ENCODE measurements around the gene ABCE1.
A peak's percentile ranks its signal among the peaks of the same experiment; 100 is the strongest.
"Not testable (repeated sequence)": the region's sequence is repeated elsewhere in the genome, so short reads cannot be mapped to it uniquely, and the experiment has no call there.

The ABCE1 gene

GRCh38 chr4:145103496-145103895 is 5.4 kb downstream of the ABCE1 start:
- DNase-seq, result no peak

- DNase-seq, result no peak
Measured at GRCh38 chr4:145107126-145107525, 9.0 kb downstream of the ABCE1 start.

DNA sequence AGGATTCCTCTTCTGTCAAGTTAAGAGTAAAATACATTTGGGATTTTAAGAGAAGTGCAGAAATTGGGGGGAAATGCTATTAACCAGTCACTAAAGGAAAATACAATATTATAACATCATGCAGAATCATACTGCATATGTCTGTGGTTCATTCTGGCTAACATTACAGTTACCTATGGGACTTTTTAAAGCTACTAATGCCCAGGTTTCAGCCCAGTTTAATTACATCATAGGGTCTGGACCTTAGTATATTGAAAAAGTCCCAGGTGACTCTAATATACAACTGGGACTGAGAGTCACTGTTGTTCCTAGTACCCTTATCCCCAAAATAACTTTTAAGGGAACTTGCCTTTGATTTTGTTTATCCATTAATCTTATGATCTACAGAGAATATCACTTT is 10.0 kb downstream of the ABCE1 start:
- no peak for DNase-seq

DNA sequence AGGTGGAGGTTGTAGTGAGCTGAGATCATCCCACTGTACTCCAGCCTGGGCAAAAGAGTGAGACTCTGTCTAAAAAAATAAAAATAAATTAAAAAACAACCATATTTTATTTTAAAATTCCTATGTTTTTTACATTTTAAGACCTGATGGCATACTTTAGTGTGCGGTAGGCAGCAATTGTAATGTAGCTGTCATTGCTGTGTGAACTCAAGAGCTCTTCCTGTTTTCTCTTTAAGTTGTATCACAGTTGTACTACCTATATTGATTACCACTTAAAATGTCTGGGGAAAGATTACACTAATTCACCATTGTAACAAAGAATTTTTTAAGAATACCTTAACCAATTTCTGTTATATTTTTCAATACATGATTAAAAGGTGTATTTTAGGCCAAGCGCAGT is 27.3 kb downstream of the ABCE1 start:
- DNase-seq, result no peak

DNA sequence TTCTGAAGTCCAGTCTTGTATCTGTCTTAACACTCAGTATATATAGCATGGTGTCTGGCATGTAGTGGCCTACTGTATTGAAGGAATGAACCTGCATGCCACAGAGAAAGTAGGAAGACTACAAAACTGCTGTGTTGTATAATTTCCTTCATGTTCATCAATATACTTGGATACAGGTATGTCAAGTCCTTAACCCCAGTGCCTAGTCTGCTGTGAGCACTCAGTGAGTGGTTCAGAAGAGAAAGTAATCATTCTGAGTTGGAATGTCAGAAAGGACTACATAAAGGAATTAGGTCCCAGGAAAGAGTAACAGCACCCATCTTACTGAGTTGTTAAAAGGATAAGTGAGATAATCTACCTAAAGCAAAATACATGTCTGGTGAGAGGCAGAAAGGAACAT is 32.0 kb downstream of the ABCE1 start:
- DNase-seq, result no peak

DNA sequence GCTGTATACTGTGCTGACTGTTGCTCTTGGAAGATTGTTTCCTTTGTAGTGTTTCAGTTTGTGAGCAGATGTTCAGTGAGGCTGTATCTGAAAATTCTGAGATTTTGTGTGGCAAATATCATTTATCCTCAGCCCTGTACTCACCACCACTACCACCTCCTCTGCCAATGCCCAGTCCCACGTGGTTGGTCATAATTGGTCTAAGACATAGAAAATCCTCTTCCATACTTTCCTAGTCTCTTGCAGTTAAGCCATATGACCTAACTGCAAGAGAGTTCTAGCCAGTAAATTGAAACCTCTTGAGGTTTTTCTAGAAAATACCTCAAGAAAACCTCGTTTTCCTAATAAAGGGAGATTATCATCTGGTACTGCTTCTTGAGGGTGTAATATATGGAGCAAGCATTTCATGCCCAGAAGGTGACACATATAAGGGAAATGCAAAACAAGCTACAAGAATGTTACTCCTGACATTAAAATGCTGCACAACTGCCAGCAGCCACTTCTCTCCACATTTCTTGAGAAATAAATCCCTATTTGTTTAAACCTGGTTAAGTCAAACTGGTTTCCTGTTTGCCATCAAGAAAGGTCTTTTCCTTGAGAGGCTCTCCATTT is 32.8 kb downstream of the ABCE1 start:
- DNase-seq, result no peak

DNA sequence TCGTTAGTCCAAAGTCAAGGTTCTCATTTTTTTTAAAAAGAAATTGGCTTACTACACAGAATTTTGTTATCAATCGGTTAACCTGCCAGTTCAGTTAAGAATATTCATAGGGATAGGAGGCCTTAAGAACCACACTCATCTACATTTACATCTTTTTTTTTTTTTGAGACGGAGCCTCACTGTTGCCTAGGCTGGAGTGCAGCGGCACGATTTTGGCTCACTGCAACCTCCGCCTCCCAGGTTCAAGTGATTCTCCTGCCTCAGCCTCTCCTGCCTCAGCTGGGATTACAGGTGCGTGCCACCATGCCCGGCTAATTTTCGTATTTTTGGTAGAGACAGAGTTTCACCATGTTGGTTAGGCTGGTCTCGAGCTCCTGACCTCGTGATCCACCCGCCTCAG is 33.7 kb downstream of the ABCE1 start:
- DNase-seq, result no peak

DNA sequence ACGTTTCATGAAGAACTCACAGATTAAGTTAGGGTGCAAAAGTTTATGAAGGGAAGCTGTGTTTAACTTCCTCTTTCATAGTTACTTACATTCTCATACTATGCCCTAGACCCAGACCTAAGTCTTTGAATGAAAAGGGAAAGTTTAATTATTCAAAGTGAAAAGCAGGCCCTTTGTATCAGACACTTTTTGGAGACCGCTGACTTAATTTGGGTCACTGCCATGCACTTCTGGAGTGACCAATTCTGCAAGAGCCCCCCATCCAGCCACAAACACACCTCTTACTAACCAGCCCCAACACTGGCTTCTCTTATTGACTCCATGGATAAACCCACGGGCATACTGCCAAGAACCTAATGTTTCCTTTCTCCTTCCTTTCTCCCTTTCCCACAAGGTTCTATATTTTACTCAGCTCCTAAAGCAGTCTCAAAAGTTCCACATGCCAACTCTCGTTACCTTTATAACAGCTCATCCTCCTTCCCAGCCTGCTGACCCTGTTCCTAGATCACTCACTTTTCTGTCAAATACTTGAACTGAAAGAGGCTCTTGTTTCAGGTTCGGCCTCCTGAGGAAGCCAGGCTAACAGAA is 34.5 kb downstream of the ABCE1 start:
- no peak for DNase-seq

DNA sequence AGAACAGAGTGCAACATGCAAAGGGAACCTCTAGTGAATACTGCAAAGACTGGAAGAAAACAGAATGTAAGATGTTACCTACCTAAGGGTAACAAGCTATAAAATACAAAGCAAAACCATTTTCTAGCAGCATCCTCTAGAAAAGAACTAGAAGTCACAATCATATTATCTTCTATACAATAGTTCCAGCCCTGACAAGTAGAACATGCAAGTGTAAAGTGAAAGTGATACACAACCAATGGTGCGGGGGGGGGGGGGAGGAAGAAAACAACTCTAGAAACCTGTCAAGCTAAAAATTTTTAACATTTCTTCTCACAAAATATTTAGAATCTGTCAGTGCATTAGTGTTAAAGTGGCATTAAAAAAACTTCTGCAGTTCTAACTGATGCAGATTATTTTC is 38.1 kb downstream of the ABCE1 start:
- not testable (repeated sequence) for DNase-seq

- DNase-seq, result no peak
Measured at GRCh38 chr4:145148980-145149379, 50.9 kb downstream of the ABCE1 start.

- no peak for DNase-seq
Measured at GRCh38 chr4:145153181-145153903, 55.2 kb downstream of the ABCE1 start.

DNA sequence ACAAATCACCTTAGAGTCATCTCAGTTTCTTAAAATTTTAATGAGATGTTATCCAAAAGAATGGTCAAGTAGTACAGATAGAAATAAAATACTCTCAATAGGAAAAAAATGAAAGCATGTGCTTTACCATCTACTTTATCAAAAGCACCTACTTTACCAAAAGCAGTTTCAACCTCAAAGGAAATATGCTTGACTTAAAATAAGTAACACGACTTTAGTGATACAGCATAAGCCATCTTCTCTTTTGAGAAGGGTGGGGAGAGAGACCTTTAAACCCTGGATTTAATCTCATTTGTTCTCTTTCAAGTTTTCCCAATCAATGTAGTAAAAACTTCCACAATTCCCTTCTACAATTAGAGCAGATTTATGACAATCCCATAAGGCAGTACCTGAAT is 55.8 kb downstream of the ABCE1 start:
- DNase-seq, result no peak

GRCh38 chr4:145154573-145154972 is 56.5 kb downstream of the ABCE1 start:
- peak; percentile 14 to 35 for DNase-seq

- DNase-seq, result no peak
Measured at GRCh38 chr4:145155268-145155870, 57.3 kb downstream of the ABCE1 start.

DNA sequence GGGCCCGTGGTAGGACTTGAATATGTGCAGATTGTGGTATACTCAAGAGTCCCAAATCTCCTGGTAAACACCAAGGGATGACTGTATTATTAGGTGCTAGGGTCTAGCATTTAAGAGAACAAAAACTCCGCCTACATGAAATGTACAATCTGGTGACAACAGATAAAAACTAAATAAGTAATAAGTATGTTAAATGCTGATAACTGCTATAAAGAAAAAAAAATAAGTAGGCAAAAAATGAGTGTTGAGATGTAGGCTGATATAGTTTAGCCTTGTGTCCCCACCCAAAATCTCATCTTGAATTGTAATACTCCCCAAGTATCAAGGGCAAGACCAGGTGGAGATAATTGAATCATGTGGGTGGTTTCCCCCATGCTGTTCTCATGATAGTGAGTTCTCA is 58.9 kb downstream of the ABCE1 start:
- DNase-seq, result no peak

- no peak for DNase-seq
Measured at GRCh38 chr4:145161549-145161948, 63.4 kb downstream of the ABCE1 start.

GRCh38 chr4:145167887-145168286 is 69.8 kb downstream of the ABCE1 start:
- no peak for DNase-seq

- no peak for DNase-seq
Measured at GRCh38 chr4:145168581-145169187, 70.6 kb downstream of the ABCE1 start.

DNA sequence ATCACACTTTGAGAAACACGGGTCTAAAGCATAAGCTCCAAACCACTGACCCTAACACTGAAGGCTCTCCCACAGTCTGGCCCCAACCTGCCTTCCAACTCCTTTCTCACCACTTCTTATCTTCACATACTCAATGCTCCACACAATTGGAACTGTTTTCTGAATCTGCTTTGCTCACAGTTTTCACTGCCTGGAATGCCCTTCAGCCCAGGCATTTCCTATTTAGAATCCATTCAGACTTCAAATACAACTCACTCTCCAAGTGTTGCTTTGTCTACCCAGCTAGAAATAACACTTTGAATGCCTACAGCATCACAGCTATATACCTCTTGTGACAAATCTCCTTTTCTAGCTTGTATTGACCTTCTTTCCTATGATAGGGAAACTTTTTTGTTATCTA is 72.1 kb downstream of the ABCE1 start:
- DNase-seq, result no peak

DNA sequence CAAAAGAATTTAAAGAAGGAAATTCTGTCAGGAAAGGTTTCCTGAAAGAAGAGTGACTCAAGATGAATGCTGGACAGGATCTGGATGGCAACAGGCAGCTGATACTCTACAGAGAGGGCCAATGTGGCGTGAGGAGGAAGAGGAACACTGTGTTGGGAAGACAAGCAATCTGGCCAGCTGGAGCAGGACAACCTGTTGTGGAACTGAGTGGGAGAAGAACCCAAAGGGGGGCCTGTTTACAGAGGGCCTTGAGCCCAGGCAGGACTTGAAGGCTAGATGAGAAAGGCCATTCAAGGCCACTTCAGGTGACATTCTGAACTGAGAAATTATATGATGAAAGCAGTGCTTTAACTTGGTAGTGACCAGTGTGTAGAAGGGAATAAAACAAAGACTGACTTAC is 73.8 kb downstream of the ABCE1 start:
- no peak for DNase-seq

GRCh38 chr4:145176641-145177432 is 78.7 kb downstream of the ABCE1 start:
- DNase-seq, result no peak

GRCh38 chr4:145177511-145177905 is 79.4 kb downstream of the ABCE1 start:
- DNase-seq, result no peak
